Memory B cell (primary cell): ENCODE measurements around the gene PDE2A.

Experiments
- ATAC-seq: fragments of 150-1000 bp; cut with Tn5 transposase; 2 replicates; pipeline ENCODE4 v1.10.0; 2021; ENCODE audit warnings: low read depth, mild to moderate bottlenecking, moderate library complexity
- DNase-seq, 2 donors: peaks; one replicate each; pipeline ENCODE4 v3.0.0; 2022; ENCODE audit warnings: low spot score in 2 of 2
- H3K27ac Mint-ChIP-seq: one replicate; pipeline ENCODE4 v1.8.0; 2022; ENCODE audit warnings: mild to moderate bottlenecking, moderate library complexity, mixed read lengths
- H3K27me3 Mint-ChIP-seq: one replicate; pipeline ENCODE4 v1.8.0; 2022; ENCODE audit warnings: mixed read lengths
- H3K36me3 Mint-ChIP-seq: one replicate; pipeline ENCODE4 v1.8.0; 2022; ENCODE audit warnings: mild to moderate bottlenecking, mixed read lengths
- H3K4me1 Mint-ChIP-seq: one replicate; pipeline ENCODE4 v1.8.0; 2022; ENCODE audit warnings: mixed read lengths
- H3K4me3 Mint-ChIP-seq: one replicate; pipeline ENCODE4 v1.8.0; 2022; ENCODE audit warnings: mild to moderate bottlenecking, moderate library complexity, mixed read lengths
- H3K9me3 Mint-ChIP-seq: one replicate; pipeline ENCODE4 v1.8.0; 2022; ENCODE audit warnings: mixed read lengths

Gene PDE2A

DNA sequence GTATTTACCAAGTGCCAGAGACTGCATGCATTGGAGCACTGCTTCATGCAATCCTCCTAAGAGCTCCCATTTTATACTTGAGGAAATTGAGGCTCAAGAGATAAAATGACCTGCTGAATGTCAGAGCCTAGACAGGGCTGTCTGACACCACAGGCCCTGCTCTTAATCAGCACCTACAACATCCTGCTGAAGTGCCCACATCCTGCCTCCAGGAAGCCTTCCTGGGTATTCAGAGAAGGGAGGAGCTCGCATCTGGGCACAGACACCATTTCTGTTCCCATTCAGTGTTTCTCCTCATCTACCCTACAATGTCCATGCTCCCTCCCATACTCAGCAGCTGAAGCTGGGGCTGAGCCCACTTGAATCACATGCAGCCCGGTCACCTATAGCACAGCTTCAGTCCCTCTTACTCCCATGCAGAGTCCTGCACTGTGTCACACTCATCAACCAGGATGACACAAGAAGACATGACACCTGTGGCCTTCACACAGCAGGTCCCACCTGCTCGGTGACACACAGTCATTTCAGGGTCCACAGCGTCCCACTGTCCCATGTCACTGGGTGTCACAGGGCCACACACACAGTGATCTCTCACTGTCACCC lies 53.1 kb downstream of the PDE2A start:
- no peak for ATAC-seq

DNA sequence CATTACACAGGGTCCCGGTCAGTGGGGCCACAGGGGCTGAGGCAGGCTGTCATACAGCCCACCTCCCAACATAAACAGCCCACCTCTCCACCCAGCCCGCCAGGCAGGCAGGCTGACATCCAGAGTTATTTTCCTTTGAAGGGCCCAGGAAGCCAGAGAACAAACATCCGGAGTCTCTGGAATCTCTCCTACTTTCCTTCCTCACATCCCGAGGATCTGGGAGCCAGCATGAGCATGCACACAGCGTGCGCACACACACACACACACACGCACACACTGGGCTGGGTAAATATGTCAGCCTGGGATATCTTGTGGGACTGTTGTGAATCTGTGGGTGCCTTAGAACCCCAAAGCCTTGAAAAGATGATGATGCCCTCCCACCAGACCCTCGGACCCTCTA lies 55.4 kb downstream of the PDE2A start:
- peaks cover 10% of the 10 kb centered on the region for H3K27me3 Mint-ChIP-seq
- no peak for ATAC-seq
- no peak overlapping the region for H3K27ac Mint-ChIP-seq
- H3K4me1 Mint-ChIP-seq: peaks cover 38% of the 10 kb centered on the region
- DNase-seq: no peak
- H3K9me3 Mint-ChIP-seq: no peaks in the 10 kb centered on the region
- H3K4me3 Mint-ChIP-seq: no peak overlapping the region
- H3K36me3 Mint-ChIP-seq: no peaks in the 10 kb centered on the region

More for the DNA sequence above, 53.1 kb downstream of the PDE2A start:
- H3K4me3 Mint-ChIP-seq: no peak overlapping the region
- H3K36me3 Mint-ChIP-seq: no peaks in the 10 kb centered on the region
- no peak for DNase-seq
- H3K27ac Mint-ChIP-seq: peak overlapping the region; percentile 24
- peaks cover 33% of the 10 kb centered on the region for H3K4me1 Mint-ChIP-seq
- H3K9me3 Mint-ChIP-seq: no peaks in the 10 kb centered on the region
- H3K27me3 Mint-ChIP-seq: peaks cover 14% of the 10 kb centered on the region

DNA sequence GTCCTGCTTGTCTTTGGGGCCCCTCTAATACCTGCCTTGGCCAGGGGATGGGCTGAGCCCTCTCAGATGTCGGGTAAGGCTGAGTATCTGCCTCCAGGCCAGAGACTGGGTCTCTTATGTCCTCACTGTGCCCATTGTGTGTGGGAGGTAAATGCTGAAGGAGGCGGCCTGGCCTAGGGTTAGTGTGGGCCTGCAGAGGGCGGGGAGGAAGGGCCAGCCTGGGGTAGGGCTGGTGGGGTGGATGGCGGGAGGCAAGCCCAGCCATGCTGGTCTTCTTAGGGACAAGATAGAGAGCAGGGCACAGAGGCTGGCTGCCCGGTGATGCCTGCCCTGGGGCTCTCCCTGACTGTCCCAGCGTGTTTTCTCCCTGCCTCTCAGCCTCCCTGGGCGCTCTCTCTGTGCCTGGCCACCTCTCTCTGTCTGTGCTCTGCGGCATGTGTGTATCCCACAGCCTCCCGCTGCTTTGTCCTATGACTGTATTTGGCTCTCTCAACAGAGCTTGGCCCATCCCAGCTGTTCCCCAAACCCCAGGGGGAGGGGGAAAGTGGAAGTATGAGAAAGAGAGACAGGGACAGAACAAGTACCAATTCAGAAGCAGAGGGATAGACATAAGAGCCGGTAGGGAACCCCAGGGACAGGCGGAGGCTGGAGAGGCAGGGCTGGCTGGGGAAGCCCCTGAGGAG lies 57.0 kb downstream of the PDE2A start:
- Mint-ChIP-seq H3K27ac (no peak overlapping the region), H3K4me3 (no peak overlapping the region), H3K36me3 (no peaks in the 10 kb centered on the region), H3K9me3 (no peaks in the 10 kb centered on the region), H3K27me3 (peaks cover 5% of the 10 kb centered on the region), H3K4me1 (peaks cover 35% of the 10 kb centered on the region)
- ATAC-seq: no peak
- DNase-seq: no peak

DNA sequence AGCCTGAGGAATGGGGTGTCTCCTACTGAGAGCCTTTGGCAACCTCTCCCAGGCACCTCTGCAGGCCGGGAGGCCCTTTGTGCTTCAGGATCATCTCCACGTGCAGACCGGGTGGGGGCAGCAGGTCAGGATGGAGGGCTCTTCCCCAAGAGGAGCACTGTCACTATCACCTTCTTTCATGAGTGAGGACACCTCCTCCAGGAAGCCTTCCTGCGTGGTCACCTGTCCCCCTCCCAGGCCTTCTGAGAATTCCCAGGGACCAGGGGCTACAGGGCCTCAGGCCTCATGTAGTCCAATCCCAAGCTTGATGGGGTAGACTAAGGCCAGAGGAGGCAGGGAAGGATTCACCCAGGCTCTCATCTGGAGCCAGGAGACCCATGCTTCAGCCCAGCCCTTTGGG lies 57.6 kb downstream of the PDE2A start:
- Mint-ChIP-seq H3K9me3 (no peaks in the 10 kb centered on the region), H3K4me1 (peaks cover 35% of the 10 kb centered on the region), H3K4me3 (no peak overlapping the region), H3K27ac (no peak overlapping the region), H3K27me3 (peaks cover 7% of the 10 kb centered on the region), H3K36me3 (no peaks in the 10 kb centered on the region)
- no peak for DNase-seq
- ATAC-seq: no peak

DNA sequence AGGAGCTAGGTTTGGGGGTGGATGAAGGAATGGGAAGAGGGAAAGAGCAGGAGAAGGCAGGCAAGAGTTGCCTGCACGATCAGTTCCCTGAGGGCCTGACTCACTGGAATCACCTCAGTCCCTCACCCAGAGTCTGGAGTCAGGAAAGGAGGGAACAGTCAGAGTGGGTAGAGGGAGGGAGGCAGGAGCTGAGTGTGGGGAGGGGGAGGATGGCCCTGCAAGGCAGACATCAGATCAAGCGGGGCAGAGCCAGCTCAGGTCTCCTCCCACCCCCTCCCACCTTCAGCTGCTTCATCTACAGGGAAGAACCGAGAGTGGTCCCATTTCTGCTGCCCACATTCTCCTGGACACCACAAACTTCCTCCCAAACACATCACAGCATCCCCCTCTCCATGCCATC lies 58.9 kb downstream of the PDE2A start:
- DNase-seq (no peak), ATAC-seq (no peak)
- H3K4me3 Mint-ChIP-seq: no peak overlapping the region
- H3K9me3 Mint-ChIP-seq: no peaks in the 10 kb centered on the region
- no peak overlapping the region for H3K27ac Mint-ChIP-seq
- H3K36me3 Mint-ChIP-seq: no peaks in the 10 kb centered on the region
- H3K4me1 Mint-ChIP-seq: peaks cover 24% of the 10 kb centered on the region
- peaks cover 7% of the 10 kb centered on the region for H3K27me3 Mint-ChIP-seq

DNA sequence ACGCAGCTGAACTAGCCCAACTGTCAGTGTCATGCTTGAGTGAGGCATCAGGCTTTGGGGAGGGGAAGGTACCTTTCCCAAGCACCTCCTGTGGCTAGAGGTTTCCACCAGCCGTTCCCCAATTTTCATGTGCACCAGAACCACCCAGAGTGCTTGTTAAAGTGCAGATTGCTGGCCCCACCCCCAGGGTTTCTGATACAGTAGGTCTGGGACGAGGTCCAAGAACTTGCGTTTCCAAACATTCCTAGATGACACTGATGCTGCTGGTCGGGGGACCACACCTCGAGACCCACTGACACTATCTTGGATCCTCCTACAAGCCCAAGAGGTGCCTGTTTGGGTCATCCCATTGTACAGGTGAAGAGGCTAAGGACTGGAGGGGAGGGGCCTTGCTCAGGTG lies 59.8 kb downstream of the PDE2A start:
- no peak for DNase-seq
- Mint-ChIP-seq H3K27me3 (peaks cover 4% of the 10 kb centered on the region), H3K36me3 (no peaks in the 10 kb centered on the region), H3K4me3 (no peak overlapping the region), H3K27ac (no peak overlapping the region), H3K9me3 (no peaks in the 10 kb centered on the region), H3K4me1 (peaks cover 24% of the 10 kb centered on the region)
- ATAC-seq: no peak

DNA sequence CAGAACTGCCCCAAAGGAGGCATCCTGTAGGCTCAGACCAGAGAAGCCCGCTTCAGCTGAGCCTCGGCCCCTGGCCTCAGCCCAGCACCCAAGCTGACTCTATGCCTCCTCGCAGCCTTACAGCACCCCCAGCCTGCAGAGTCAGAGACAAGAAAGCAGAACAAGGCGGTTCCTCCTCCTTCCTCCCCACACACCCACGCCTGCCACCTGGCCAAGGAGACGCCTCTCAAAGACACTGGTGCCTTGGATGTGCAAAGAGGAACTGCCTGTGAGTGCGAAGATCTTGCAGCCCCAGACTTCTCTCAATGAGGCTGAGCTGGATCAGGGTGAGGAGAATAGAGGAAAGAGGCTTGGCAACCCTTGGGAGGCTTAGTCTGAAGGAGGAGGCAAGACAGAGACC lies 60.2 kb downstream of the PDE2A start:
- peaks cover 4% of the 10 kb centered on the region for H3K27me3 Mint-ChIP-seq
- no peak overlapping the region for H3K27ac Mint-ChIP-seq

DNA sequence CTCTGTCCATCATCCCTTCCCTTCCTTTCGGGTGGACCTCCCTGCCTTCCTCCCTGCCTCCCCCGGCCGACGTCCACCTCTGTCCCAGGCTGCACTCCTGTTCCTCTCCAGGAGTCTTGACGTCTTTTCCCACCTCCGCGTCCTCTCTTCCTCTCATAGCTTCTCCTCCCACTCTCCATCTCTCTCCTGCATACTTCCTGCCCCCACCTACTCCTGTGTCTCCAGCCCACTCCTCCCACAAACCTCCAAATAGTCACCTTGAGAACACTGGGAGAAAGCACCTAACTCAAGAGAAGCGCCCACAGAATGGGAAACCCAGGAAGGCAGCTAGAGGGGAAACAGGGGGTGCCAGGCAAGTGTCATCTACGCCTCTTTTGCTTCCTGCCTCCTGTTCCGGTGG lies 60.8 kb downstream of the PDE2A start:
- peak overlapping the region; percentile 19 for H3K27ac Mint-ChIP-seq
- peaks cover 24% of the 10 kb centered on the region for H3K4me1 Mint-ChIP-seq
- no peaks in the 10 kb centered on the region for H3K36me3 Mint-ChIP-seq
- H3K27me3 Mint-ChIP-seq: peaks cover 4% of the 10 kb centered on the region
- H3K4me3 Mint-ChIP-seq: no peak overlapping the region
- H3K9me3 Mint-ChIP-seq: no peaks in the 10 kb centered on the region
- no peak for ATAC-seq
- DNase-seq: no peak

More for the DNA sequence above, 60.2 kb downstream of the PDE2A start:
- ATAC-seq: peak; percentile 100
- Mint-ChIP-seq H3K9me3 (no peaks in the 10 kb centered on the region), H3K4me1 (peaks cover 24% of the 10 kb centered on the region), H3K4me3 (peak overlapping the region; percentile 44), H3K36me3 (no peaks in the 10 kb centered on the region)
- peak; percentile 72 to 87 for DNase-seq

DNA sequence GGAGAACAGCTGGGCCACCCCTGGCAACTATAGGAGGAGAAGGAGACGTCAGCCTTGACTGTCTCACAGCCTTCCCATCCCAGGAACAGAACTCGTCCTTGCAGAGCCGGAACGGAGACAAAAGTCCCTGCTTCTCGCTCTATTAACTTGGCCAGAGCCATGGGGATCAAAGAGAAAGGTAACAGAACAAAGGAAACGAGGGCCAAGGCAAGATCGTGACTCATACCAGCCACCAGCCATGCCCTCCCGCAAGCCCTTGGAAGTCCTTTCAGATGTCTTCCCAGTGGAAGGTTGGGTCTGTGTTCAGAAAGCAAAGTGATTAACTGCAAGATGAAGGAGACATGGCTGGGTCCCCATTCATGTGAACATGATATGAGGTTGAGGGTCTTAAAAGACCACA lies 64.7 kb downstream of the PDE2A start:
- Mint-ChIP-seq H3K4me3 (no peak overlapping the region), H3K9me3 (no peaks in the 10 kb centered on the region)

DNA sequence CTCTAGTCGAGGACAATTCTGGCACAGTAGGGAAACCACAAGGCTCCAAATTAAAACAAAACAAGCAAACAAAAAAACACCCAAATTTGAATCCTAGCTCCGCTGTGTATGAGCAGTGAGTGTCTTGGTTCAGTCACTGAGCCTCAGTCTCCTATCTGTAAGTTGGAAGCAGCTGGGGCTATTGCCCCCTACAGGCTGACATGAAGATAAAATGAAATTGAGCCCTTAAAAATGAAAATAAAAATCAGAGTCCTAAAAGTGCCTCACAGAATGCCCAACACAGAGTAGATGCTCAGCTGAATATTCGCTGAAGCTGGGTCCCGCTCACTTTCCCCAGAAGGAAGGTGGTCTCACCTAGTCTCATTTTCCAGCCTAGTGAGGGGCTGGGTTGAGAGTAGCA lies 65.2 kb downstream of the PDE2A start:
- DNase-seq: no peak
- no peak overlapping the region for H3K4me3 Mint-ChIP-seq
- H3K9me3 Mint-ChIP-seq: no peaks in the 10 kb centered on the region
- no peaks in the 10 kb centered on the region for H3K36me3 Mint-ChIP-seq
- H3K4me1 Mint-ChIP-seq: peaks cover 20% of the 10 kb centered on the region
- peaks cover 22% of the 10 kb centered on the region for H3K27me3 Mint-ChIP-seq
- no peak for ATAC-seq
- H3K27ac Mint-ChIP-seq: no peak overlapping the region

More for the DNA sequence above, 64.7 kb downstream of the PDE2A start:
- no peaks in the 10 kb centered on the region for H3K36me3 Mint-ChIP-seq
- DNase-seq: no peak
- peaks cover 17% of the 10 kb centered on the region for H3K27me3 Mint-ChIP-seq
- H3K27ac Mint-ChIP-seq: no peak overlapping the region
- peaks cover 22% of the 10 kb centered on the region for H3K4me1 Mint-ChIP-seq
- ATAC-seq: no peak

DNA sequence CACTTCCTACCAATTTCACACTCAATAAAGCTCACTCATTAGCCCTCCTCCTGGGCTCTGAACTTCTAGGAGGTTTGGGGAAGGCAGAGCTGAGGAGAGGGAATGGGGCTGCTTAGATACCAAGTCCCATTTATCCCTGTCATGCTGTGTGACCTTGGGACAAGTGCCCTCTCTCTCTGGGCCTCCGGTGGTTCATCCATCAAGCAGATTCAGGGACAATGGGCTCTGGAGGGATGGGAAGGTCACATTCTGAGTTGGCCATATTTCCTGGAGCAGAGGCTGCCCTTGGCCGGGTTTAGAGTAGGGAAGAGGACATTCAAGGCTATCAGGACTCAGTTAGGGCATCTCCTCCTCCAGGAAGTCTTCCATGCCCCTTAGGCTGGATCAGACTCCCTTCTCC lies 66.7 kb downstream of the PDE2A start:
- no peak overlapping the region for H3K27ac Mint-ChIP-seq
- peaks cover 12% of the 10 kb centered on the region for H3K4me1 Mint-ChIP-seq
- no peaks in the 10 kb centered on the region for H3K36me3 Mint-ChIP-seq
- ATAC-seq (no peak), DNase-seq (no peak)
- no peak overlapping the region for H3K4me3 Mint-ChIP-seq
- H3K27me3 Mint-ChIP-seq: peaks cover 32% of the 10 kb centered on the region
- H3K9me3 Mint-ChIP-seq: no peaks in the 10 kb centered on the region

DNA sequence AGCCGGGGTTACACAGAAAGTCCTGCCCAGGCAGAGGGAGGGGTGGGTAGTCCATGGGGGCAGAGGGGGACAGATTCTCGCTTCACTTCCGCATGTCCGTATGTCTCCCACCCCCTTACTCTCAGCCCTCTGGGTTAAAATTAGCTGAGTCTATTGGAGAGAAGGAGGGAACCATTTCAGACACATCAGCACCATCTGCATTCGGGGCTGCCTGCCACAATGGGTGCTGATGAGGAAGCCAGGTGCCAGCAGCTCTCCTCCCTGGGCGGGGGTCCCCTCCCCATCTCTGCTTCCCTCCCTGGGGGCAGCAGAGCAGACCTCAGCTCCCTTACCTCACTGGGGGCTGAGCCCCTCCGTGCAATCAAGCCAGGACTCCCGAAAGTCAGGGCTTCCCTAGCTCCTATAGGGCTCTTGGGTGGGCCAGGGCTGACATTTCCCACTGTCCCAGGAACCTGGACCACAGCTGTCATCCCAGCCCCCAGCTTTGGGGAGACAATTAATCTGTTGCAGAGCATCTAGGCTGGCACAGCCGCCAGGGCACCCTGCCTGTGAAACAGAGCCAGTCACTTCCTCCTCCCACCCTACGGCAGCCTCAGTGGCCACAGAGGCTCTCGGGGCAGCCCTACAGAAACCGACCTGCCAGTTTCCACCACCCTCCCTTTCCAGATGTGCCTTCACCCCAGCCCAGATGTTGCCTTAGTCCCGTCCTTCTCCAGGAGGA lies 67.3 kb downstream of the PDE2A start:
- Mint-ChIP-seq H3K27ac (no peak overlapping the region), H3K36me3 (no peaks in the 10 kb centered on the region), H3K4me3 (no peak overlapping the region), H3K4me1 (peaks cover 10% of the 10 kb centered on the region), H3K27me3 (peaks cover 30% of the 10 kb centered on the region), H3K9me3 (no peaks in the 10 kb centered on the region)
- ATAC-seq (peak; percentile 51), DNase-seq (no peak)

DNA sequence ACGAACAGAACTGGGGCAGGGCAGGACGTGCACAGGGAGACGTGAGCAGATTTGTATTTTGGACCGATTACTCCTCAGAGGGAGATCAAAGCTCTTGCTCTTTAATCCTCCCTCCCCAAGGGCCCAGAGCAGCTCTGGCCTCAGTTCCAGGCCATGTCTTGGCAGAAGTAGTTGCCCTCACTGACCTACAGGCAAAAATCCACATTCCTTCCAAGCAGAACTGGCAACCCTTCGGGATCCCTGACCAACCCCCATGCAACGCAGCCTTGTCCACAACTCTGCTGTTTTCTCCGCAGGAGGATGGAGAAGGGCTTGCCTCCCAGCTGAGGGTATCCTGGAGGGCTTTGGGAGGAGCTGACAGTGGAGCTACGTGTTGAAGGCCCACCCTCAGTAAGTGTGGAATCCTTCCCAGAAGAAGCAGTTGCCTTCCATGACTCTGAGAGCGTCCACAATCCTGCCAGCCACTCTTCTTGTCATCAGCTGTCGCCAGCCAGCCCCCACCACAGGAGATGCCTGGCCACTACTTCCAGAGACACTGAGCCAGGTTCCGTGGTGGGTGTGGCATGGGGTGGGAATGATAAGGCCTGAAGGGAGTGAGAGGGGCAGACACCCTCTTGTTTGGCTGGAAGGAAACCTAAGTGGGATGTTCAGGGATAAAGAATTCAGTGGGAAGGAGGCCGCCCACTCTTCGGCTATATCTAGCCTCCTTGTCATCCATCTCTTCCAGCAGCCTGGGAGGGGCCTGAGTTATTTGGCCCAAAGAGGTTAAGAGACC lies 68.1 kb downstream of the PDE2A start:
- no peak for DNase-seq
- Mint-ChIP-seq H3K9me3 (no peaks in the 10 kb centered on the region), H3K4me1 (peaks cover 8% of the 10 kb centered on the region), H3K27ac (no peak overlapping the region), H3K4me3 (no peak overlapping the region), H3K36me3 (no peaks in the 10 kb centered on the region), H3K27me3 (peaks cover 34% of the 10 kb centered on the region)
- ATAC-seq: no peak

DNA sequence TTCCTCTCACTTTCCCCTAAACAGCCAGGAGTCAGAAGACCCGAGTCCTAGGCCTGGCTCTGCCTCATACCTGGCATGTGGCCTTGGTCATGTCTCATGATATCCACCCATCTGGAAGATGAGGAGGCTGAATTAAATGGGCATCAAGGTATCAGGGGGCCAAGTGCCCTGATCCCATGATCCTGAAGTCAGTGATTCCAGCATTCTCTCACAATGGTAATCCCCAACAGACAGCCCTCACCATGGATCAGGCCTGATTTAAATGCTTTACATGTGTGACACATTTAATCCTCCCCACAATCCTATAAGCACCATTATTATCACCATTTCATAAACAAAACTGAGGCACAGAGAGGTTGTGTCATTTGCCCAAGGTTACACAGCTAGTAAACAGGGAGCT lies 70.0 kb downstream of the PDE2A start:
- H3K4me1 Mint-ChIP-seq: peaks cover 8% of the 10 kb centered on the region
- H3K9me3 Mint-ChIP-seq: no peaks in the 10 kb centered on the region
- no peak overlapping the region for H3K4me3 Mint-ChIP-seq
- ATAC-seq (no peak), DNase-seq (no peak)
- no peaks in the 10 kb centered on the region for H3K36me3 Mint-ChIP-seq
- peaks cover 38% of the 10 kb centered on the region for H3K27me3 Mint-ChIP-seq
- no peak overlapping the region for H3K27ac Mint-ChIP-seq
